A549 (cell line): ENCODE results near the gene MDC1.

Source experiments
- CHD2 ChIP-seq: fragments of 150-350 bp; IDR thresholded peaks from 2 replicates; pipeline ENCODE4 v1.6.1; 2014; ENCODE audit warnings: low read length; ENCODE audit not compliant: partially characterized antibody
- ELK1 ChIP-seq: fragments of 150-350 bp; IDR thresholded peaks from 2 replicates; pipeline ENCODE4 v1.6.1; 2014; ENCODE audit warnings: low read depth, mild to moderate bottlenecking, low read length
- JUNB ChIP-seq: fragments of >200 bp; sonication (Bioruptor Twin); formaldehyde crosslinking; IDR thresholded peaks from 2 replicates; pipeline ENCODE4 v1.6.1; 2016
- MAFK ChIP-seq: fragments of 450-650 bp; IDR thresholded peaks from 2 replicates; pipeline ENCODE4 v1.6.1; 2014; ENCODE audit not compliant: partially characterized antibody
- MAX ChIP-seq: IDR thresholded peaks from 2 replicates; pipeline ENCODE4 v1.6.1; 2012
- MYC ChIP-seq: IDR thresholded peaks from 2 replicates; pipeline ENCODE4 v1.6.1; 2012; ENCODE audit warnings: mild to moderate bottlenecking, inconsistent platforms, low read length, improper control_type of control experiment, borderline replicate concordance
- RFX5 ChIP-seq: fragments of 450-650 bp; IDR thresholded peaks from 2 replicates; pipeline ENCODE4 v1.7.1; 2014; ENCODE audit warnings: antibody characterized with exemption, mild to moderate bottlenecking, moderate library complexity
- SREBF2 ChIP-seq: fragments of 450-650 bp; IDR thresholded peaks from 2 replicates; pipeline ENCODE4 v1.6.1; 2014; ENCODE audit warnings: mild to moderate bottlenecking, moderate library complexity
- TF ChIP-seq, protein P1 (sequence below): fragments of >200 bp; sonication (Bioruptor Twin); formaldehyde crosslinking; IDR thresholded peaks from 3 replicates; pipeline ENCODE4 v1.5.1; 2016

DNA sequence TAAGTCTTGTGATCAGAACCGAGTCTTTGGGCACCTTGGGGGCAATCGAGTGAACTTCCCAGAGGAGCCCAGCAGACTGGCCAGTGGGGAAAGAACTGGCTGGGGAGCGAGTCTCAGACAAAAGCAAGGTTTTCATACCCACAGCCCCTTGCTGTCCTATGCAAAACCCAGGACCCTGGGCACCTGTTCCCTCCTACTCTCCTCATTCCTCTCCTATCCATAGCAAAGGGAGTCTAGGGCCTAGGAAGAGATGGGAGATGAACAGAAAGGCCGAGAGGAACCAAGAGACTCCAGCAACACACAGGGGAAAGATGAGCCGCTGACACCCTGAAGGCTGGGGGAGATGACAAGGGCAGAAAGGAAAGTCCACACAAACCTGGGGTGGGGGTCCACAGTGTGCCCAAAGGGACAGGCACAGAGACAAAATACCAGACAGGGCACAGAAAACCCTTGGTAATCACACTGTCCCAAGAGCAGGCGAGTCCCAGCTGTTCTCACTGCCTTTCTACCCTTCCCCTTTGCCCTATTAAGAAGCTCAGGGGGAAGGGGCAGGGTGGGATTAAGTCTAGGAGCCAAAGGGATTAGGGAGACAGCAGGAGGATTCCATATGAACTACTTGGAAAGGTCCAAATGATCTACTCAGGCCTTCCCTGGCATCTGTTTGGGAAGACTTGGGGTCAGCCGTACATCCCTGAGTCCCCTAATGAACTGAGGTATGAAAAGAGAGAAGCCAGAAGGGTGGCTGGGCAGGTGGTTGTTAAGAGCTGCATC, 37.1 kb downstream of the MDC1 start:
- TF ChIP-seq MYC, result no peak
- TF ChIP-seq, protein P1, sequence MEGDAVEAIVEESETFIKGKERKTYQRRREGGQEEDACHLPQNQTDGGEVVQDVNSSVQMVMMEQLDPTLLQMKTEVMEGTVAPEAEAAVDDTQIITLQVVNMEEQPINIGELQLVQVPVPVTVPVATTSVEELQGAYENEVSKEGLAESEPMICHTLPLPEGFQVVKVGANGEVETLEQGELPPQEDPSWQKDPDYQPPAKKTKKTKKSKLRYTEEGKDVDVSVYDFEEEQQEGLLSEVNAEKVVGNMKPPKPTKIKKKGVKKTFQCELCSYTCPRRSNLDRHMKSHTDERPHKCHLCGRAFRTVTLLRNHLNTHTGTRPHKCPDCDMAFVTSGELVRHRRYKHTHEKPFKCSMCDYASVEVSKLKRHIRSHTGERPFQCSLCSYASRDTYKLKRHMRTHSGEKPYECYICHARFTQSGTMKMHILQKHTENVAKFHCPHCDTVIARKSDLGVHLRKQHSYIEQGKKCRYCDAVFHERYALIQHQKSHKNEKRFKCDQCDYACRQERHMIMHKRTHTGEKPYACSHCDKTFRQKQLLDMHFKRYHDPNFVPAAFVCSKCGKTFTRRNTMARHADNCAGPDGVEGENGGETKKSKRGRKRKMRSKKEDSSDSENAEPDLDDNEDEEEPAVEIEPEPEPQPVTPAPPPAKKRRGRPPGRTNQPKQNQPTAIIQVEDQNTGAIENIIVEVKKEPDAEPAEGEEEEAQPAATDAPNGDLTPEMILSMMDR, result no peak
- TF ChIP-seq RFX5, result no peak
- TF ChIP-seq CHD2, result no peak
- no peak for TF ChIP-seq SREBF2
- no peak for TF ChIP-seq ELK1
- no peak for TF ChIP-seq JUNB
- TF ChIP-seq MAX, result no peak
- TF ChIP-seq MAFK, result no peak
